LNCaP clone FGC (cell line): ENCODE data around the gene NR1H2.
"Not testable (repeated sequence)": the region's sequence is repeated elsewhere in the genome, so short reads cannot be mapped to it uniquely, and the experiment has no call there.

ENCODE experiments used
- DNase-seq: peaks from one replicate; pipeline ENCODE4 v3.0.0-alpha.2; 2011; ENCODE audit warnings: low read depth
- H3K4me3 ChIP-seq: 2 replicates; pipeline ENCODE4 v1.5.1; 2011; ENCODE audit warnings: mild to moderate bottlenecking, low read depth, low read length, control low read depth
- CTCF ChIP-seq: IDR thresholded peaks from 2 replicates; pipeline ENCODE4 v1.5.1; 2012; ENCODE audit warnings: mild to moderate bottlenecking; ENCODE audit not compliant: control insufficient read depth, insufficient read depth; ENCODE audit errors: extremely low read depth

NR1H2 gene

GRCh38 chr19:50334741-50335421 is 41.4 kb upstream of the NR1H2 start:
- no peak for TF ChIP-seq CTCF
- H3K4me3 ChIP-seq = no peak overlapping the region

GRCh38 chr19:50337031-50337430 is 39.2 kb upstream of the NR1H2 start:
- DNase-seq = not testable (repeated sequence)

More at GRCh38 chr19:50334741-50335421, 41.4 kb upstream of the NR1H2 start:
- DNase-seq = no peak

DNA sequence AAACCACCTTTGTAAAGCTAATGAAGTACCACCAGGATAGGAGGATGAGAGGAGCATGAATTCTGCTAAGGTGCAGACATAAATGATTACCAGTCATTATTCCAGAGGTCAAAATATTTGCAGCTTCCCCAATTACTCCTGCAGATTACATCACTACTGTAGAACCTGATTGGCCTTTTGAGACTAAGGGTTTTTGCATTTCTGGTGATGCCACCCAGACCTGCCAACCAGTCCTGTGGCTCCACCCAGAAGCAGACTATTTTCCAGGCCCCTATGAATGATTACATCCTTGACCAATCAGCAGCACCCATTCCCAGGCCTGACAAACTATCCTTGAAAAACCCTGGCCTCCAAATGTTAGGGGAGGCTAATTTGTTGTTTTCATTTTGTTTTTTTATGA is 35.9 kb upstream of the NR1H2 start:
- TF ChIP-seq CTCF = no peak
- DNase-seq = no peak
- no peak overlapping the region for H3K4me3 ChIP-seq

More at GRCh38 chr19:50337031-50337430, 39.2 kb upstream of the NR1H2 start:
- not testable (repeated sequence) for H3K4me3 ChIP-seq

GRCh38 chr19:50341091-50341564 is 35.1 kb upstream of the NR1H2 start:
- no peak for TF ChIP-seq CTCF
- H3K4me3 ChIP-seq = no peak overlapping the region
- DNase-seq = no peak

DNA sequence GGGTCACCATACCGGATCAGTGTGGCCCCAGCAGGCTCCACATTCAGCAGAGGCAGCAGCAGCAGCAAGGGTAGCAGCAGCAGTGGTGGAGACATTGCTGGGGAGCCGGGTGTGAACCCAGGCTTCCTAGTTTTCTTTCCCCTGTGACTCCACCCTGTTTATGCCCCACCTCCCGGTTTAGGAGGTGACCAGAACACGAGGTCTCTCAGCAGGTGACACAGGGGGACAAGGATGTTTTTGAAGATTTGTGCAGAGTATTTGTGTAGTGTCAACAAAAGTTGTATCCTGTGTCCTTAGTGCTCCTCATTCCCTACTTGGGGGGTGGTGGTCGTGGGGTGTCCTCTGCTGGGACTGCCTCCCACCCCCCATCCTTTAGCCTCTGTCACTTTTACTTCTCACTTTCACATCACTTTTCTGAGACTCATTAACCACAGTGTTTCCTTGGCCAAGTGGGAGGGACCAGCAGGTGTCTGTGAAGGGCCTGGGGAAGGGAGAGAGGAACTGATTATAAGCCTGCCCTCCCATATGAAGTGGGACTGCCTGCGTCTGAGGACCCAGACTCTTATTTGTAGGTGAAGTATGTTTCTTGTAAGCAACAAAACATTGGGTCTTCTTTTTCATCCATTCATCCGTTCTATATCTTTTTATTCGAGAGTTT is 31.5 kb upstream of the NR1H2 start:
- no peak for DNase-seq
- H3K4me3 ChIP-seq = no peak overlapping the region
- no peak for TF ChIP-seq CTCF

GRCh38 chr19:50347089-50347581 is 29.1 kb upstream of the NR1H2 start:
- not testable (repeated sequence) for H3K4me3 ChIP-seq, DNase-seq

- H3K4me3 ChIP-seq = no peak overlapping the region
- no peak for DNase-seq
- no peak for TF ChIP-seq CTCF
These were observed 26.8 kb upstream of the NR1H2 start for GRCh38 chr19:50349277-50350057.
